OCI-LY7 (cell line): ENCODE results near the gene LRBA. TPM values are rescaled to one million over a fixed set of nuclear protein-coding genes. Genes with fewer than 3 reads are reported as not detected.
"Not testable (repeated sequence)": the region's sequence is repeated elsewhere in the genome, so short reads cannot be mapped to it uniquely, and the experiment has no call there.

ENCODE experiments used
- BruUV-seq: library from RNA; stranded (reverse); fragments of 400-500 nt; replicated peaks from 2 replicates; lab custom pipeline; 2021; lab: Mats Ljungman, UMichigan
- CTCF ChIA-PET: fragments of 300-600 bp; sonication (Branson Sonifier 250); formaldehyde crosslinking; loops from one replicate; lab custom pipeline; 2022; ENCODE audit warnings: antibody characterized with exemption; ENCODE audit not compliant: unreplicated experiment; lab: Charles Lee
- POLR2A ChIA-PET: fragments of 300-600 bp; sonication (Branson Sonifier 250); formaldehyde crosslinking; loops from one replicate; lab custom pipeline; 2022; ENCODE audit warnings: antibody characterized with exemption; lab: Charles Lee
- DNase-seq: peaks from one replicate; pipeline ENCODE4 v3.0.0-alpha.2; 2015; ENCODE audit warnings: low spot score
- H2AFZ ChIP-seq: fragments of 200-600 bp; sonication (generic), shearing (Covaris generic); 2 replicates; pipeline ENCODE4 v1.6.1; 2014; ENCODE audit warnings: mild to moderate bottlenecking, antibody characterized with exemption, low read length, moderate library complexity
- H3K27ac ChIP-seq: fragments of 200-600 bp; sonication (generic); 2 replicates; pipeline ENCODE4 v1.5.1; 2014; ENCODE audit warnings: mixed run types, low read depth, mild to moderate bottlenecking, moderate library complexity, low read length, inconsistent platforms; ENCODE audit not compliant: poor library complexity, severe bottlenecking
- H3K36me3 ChIP-seq: fragments of 200-600 bp; sonication (generic); 2 replicates; pipeline ENCODE4 v1.6.1; 2014; ENCODE audit warnings: mild to moderate bottlenecking, antibody characterized with exemption, low read length, moderate library complexity, mixed read lengths; ENCODE audit not compliant: insufficient read depth
- H3K4me1 ChIP-seq: fragments of 200-600 bp; sonication (generic); 2 replicates; pipeline ENCODE4 v1.5.1; 2014; ENCODE audit warnings: mild to moderate bottlenecking, low read length; ENCODE audit not compliant: insufficient read depth, poor library complexity, severe bottlenecking
- H3K4me2 ChIP-seq: fragments of 200-600 bp; sonication (generic); 2 replicates; pipeline ENCODE4 v1.6.1; 2014; ENCODE audit warnings: mild to moderate bottlenecking, low read length
- H3K4me3 ChIP-seq: fragments of 200-600 bp; sonication (generic); 2 replicates; pipeline ENCODE4 v1.5.1; 2014; ENCODE audit warnings: mild to moderate bottlenecking, low read depth, low read length; ENCODE audit not compliant: poor library complexity, severe bottlenecking
- H3K79me2 ChIP-seq: fragments of 200-600 bp; sonication (generic); 2 replicates; pipeline ENCODE4 v1.6.1; 2016; ENCODE audit warnings: low read depth, mild to moderate bottlenecking, low read length, moderate library complexity, mixed read lengths; ENCODE audit not compliant: insufficient read depth
- H3K9me2 ChIP-seq: fragments of 200-600 bp; sonication (generic); 2 replicates; pipeline ENCODE4 v1.6.1; 2016; ENCODE audit warnings: mild to moderate bottlenecking, low read length, mixed read lengths; ENCODE audit not compliant: insufficient read depth
- H3K9me3 ChIP-seq: fragments of 200-600 bp; sonication (generic); 2 replicates; pipeline ENCODE4 v1.6.1; 2014; ENCODE audit warnings: mild to moderate bottlenecking, mixed run types, low read length, mixed read lengths
- H4K20me1 ChIP-seq: fragments of 200-600 bp; sonication (generic); 2 replicates; pipeline ENCODE4 v1.6.1; 2014; ENCODE audit warnings: mild to moderate bottlenecking, antibody characterized with exemption, low read length, moderate library complexity, mixed read lengths; ENCODE audit not compliant: insufficient read depth
- EZH2phosphoT487 ChIP-seq: fragments of 200-600 bp; sonication (generic); IDR thresholded peaks from 2 replicates; pipeline ENCODE4 v1.6.1; 2018; ENCODE audit warnings: low read depth, borderline replicate concordance, mild to moderate bottlenecking, mixed run types, antibody characterized with exemption, low read length, moderate library complexity, mixed read lengths
- intact Hi-C: fragments of 100-400 bp; cut with micrococcal nuclease; formaldehyde crosslinking; loops from one replicate; pipeline ENCODE4 v1.10.0; 2022; ENCODE audit not compliant: unreplicated experiment
- total RNA-seq, 2 experiments: library from RNA; depleted of rRNA in 1 of 2; stranded (reverse); fragments of >200 nt in 1 of 2; shearing (Covaris generic) in 1 of 2; gene quantifications; 2 replicates each; pipeline ENCODE4 v1.2.3, GENCODE V29; 2014 to 2022
- TF ChIP-seq, protein P1 (sequence below): fragments of 200-600 bp; sonication (generic); conservative IDR thresholded peaks from 2 replicates; pipeline ENCODE4 v1.5.1; 2014; ENCODE audit warnings: mild to moderate bottlenecking, antibody characterized with exemption, low read length, moderate library complexity, mixed read lengths

Gene LRBA
- total RNA-seq, 2 experiments from 2014 or later: 60.4 to 66.7 TPM

DNA sequence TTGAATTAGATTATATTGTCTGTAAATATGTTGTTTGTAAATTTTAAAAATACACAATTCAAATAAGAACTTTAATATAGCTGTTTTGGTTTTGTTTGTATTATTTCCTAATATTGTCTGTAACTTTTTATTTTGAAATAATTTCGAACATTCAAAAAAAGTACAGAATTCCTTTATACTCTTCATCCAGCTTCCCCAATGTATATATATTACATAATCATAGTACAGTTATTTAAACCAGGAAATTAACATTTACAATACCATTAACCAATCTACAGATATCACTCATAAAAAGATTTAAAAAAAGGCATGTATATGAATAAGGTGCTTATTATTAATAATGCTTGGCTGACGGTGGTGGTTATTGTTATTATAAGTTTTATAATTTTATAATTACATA is 84.1 kb downstream of the LRBA start:
- no TSS peak for BruUV-seq
- Histone ChIP-seq H3K36me3 (peaks cover 14% of the 10 kb centered on the region), H2AFZ (no peak overlapping the region), H3K27ac (no peak overlapping the region), H3K9me3 (no peaks in the 10 kb centered on the region), H3K4me1 (no peaks in the 10 kb centered on the region), H3K79me2 (peaks cover 21% of the 10 kb centered on the region), H3K4me3 (no peak overlapping the region), H4K20me1 (no peaks in the 10 kb centered on the region), H3K9me2 (no peaks in the 10 kb centered on the region), H3K4me2 (no peak overlapping the region)
- ChIA-PET CTCF (interaction anchor here (0.9 kb wide), 1 partner anchor 26 kb away, joined by 3 read pairs; no protein-coding TSS in a partner anchor), POLR2A (interaction anchor here (0.6 kb wide), 1 partner anchor 315 kb away, joined by 4 read pairs; no protein-coding TSS in a partner anchor)
- DNase-seq: no peak
- TF ChIP-seq EZH2phosphoT487: no peak
- TF ChIP-seq, protein P1, sequence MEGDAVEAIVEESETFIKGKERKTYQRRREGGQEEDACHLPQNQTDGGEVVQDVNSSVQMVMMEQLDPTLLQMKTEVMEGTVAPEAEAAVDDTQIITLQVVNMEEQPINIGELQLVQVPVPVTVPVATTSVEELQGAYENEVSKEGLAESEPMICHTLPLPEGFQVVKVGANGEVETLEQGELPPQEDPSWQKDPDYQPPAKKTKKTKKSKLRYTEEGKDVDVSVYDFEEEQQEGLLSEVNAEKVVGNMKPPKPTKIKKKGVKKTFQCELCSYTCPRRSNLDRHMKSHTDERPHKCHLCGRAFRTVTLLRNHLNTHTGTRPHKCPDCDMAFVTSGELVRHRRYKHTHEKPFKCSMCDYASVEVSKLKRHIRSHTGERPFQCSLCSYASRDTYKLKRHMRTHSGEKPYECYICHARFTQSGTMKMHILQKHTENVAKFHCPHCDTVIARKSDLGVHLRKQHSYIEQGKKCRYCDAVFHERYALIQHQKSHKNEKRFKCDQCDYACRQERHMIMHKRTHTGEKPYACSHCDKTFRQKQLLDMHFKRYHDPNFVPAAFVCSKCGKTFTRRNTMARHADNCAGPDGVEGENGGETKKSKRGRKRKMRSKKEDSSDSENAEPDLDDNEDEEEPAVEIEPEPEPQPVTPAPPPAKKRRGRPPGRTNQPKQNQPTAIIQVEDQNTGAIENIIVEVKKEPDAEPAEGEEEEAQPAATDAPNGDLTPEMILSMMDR: no peak
- intact Hi-C loops: no loop called here

DNA sequence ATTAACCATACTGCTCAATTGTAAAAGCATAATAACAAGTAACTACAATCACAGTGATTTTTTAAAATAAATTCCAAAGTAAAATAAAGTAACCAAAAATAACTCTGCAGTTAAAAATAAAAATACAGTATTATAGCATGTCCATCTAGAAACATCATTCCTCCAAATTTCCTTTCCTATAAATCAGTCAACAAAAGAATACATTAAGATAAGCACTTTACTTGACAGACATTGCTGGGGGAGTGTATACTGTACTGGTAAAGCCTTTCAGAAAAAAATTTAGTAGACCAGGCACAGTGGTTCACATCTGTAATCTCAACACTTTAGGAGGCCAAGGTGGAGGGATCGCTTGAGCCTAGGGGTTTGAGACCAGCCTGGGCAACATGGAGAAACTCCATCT is 91.1 kb downstream of the LRBA start:
- Histone ChIP-seq H2AFZ (no peak overlapping the region), H3K27ac (no peak overlapping the region), H3K9me2 (no peaks in the 10 kb centered on the region), H3K4me3 (no peak overlapping the region), H3K4me2 (no peak overlapping the region), H3K36me3 (peaks cover 52% of the 10 kb centered on the region), H4K20me1 (no peaks in the 10 kb centered on the region), H3K9me3 (no peaks in the 10 kb centered on the region), H3K4me1 (no peaks in the 10 kb centered on the region), H3K79me2 (no peaks in the 10 kb centered on the region)
- DNase-seq: no peak
- intact Hi-C loops: no loop called here
- CTCF ChIA-PET: no interaction called here
- no TSS peak for BruUV-seq
- POLR2A ChIA-PET: no interaction called here
- TF ChIP-seq, protein P1: no peak
- no peak for TF ChIP-seq EZH2phosphoT487

DNA sequence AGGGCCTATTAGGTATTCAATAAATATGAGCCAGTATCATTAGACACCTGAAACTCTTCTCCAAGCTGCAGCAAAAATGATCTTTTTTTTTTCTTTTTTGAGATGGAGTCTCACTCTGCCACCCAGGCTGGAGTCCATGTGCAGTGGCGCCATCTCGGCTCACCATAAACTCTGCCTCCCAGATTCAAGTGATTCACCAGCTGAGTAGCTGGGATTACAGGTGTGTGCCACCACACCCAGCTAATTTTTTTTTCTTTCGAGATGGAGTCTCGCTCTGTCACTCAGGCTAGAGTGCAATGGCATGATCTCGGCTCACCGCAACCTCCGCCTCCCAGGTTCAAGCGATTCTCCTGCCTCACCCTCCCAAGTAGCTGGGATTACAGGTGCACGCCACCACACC is 93.6 kb downstream of the LRBA start:
- H3K9me2 ChIP-seq, H3K27ac ChIP-seq, H3K9me3 ChIP-seq, DNase-seq, H3K4me1 ChIP-seq, intact Hi-C loops, H3K4me3 ChIP-seq, BruUV-seq, H3K79me2 ChIP-seq, H2AFZ ChIP-seq, H3K4me2 ChIP-seq, POLR2A ChIA-PET, H4K20me1 ChIP-seq, CTCF ChIA-PET: not testable (repeated sequence)
- H3K36me3 ChIP-seq: peaks cover 59% of the 10 kb centered on the region

DNA sequence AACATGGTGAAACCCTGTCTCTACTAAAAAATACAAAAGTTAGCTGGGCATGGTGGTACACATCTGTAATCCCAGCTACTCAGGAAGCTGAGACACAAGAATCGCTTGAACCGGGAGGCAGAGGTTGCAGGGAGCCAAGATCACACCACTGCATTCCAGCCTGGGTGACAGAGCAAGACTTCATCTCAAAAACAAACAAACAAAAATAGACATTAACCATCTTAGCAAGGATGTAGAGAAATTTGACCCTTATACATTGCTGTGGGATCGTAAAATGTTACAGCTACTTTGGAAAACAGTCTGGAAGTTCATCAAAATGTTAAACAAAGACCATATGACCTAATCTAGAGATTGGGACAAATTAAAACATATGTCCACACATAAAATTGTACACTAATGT is 96.5 kb downstream of the LRBA start:
- H3K4me2 ChIP-seq, DNase-seq, H3K27ac ChIP-seq, H3K9me2 ChIP-seq, H3K4me3 ChIP-seq, H3K4me1 ChIP-seq, H4K20me1 ChIP-seq, CTCF ChIA-PET, H2AFZ ChIP-seq, intact Hi-C loops, H3K9me3 ChIP-seq, BruUV-seq, H3K79me2 ChIP-seq: not testable (repeated sequence)
- POLR2A ChIA-PET: interaction anchor here (0.6 to 0.7 kb wide), 2 partner anchors 124 to 1944 kb away, joined by 3 read pairs; no protein-coding TSS in a partner anchor
- H3K36me3 ChIP-seq: peaks cover 69% of the 10 kb centered on the region
